Stimulated activated CD8-positive, alpha-beta memory T cell treated with anti-CD3 and anti-CD28 coated beads, Interleukin-2, amount 100 ng/mL, for 48 hours (primary cell): Measurements from ENCODE around the gene AMPH.
"Not testable (repeated sequence)": the region's sequence is repeated elsewhere in the genome, so short reads cannot be mapped to it uniquely, and the experiment has no call there.

Source experiments
- DNase-seq, 2 donors: peaks; one replicate each; pipeline ENCODE4 v3.0.0-alpha.2; 2020; ENCODE audit warnings: low read depth in 2 of 2

Gene AMPH

DNA sequence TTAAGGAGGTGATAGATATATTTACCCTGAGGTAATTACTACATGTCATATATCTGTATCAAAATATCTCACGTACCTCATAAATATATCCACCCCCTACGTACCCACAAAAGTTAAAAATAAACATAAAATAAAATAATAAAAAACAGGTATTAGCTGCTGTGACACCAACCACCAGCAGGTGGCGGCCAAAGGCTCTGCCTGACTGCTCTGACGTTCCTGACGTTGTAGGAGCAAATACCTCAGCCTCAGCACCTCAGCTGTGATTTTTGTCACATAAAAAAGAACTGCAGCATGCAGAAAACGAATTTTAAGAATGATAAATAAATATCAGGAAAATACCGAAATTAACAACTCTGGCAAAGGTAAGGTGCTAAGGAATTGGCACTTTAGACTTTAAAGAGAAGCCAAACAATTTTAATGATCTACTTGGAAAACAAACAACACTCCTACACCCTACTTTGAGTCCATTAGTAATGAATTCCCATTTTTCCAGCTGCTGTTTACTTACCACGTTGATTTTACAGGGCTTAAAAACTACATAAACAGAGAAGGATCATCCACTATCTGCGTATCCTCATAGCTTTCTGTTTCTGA, 232.3 kb downstream of the AMPH start:
- DNase-seq: peak; percentile 19

DNA sequence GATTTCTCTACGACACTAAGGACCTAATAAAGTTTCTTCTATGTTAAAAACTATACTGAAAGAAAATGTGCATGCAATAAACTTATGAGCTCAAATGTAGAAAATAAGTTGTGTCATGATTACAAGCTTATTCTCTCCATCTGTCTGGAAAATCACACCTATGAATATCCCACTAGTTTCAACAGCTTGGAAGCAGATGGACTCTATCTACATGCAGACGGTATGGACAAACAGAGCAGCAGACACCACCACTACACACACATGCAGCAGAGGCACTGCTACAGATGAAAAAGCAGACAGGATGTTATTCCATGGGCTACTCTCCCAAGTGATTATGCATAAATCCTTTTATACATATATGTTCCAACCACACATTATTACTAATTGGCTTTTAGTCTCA, 234.3 kb downstream of the AMPH start:
- DNase-seq: no peak

DNA sequence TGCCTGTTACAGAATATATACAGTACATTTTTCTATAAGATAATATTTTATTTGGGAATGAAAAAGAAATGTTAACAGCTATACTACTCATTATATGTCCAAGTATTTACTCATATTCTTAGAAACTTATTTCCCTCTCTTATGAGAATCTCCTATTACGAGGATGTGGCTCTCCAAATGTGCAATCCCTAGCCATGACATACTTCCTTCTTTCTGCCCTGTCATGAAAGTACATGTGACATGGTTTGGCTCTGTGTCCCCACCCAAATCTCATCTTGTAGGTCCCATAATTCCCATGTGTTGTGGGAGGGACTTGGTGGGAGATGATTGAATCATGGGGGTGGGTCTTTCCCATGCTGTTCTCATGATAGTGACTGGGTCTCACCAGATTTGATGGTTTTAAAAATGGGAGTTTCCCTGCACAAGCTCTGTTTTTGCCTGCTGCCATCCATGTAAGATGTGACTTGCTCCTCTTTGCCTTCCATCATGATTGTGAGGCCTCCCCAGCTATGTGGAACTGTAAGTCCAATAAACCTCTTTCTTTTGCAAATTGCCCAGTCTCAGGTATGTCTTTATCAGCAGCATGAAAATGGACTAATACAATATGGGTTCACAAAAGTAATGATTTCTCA, 235.1 kb downstream of the AMPH start:
- not testable (repeated sequence) for DNase-seq

DNA sequence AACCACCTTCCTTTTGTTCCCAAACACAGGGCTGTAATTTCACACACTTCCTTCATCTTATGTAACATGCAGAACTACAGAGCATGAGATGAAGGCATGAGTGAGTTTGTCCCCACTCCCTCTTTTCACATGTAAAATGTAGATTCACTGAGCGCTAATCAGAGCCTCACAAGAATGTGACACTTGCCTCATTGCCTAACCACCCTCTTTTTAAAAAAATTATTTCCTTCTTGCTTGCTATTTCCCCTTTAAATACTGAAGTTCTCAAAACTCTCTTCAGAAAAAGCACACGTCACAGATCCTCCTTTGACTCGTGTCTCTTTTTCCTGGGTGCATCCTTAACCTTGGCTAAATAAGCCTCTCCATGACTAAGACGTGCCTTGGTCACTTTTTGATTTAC, 236.5 kb downstream of the AMPH start:
- DNase-seq: no peak

DNA sequence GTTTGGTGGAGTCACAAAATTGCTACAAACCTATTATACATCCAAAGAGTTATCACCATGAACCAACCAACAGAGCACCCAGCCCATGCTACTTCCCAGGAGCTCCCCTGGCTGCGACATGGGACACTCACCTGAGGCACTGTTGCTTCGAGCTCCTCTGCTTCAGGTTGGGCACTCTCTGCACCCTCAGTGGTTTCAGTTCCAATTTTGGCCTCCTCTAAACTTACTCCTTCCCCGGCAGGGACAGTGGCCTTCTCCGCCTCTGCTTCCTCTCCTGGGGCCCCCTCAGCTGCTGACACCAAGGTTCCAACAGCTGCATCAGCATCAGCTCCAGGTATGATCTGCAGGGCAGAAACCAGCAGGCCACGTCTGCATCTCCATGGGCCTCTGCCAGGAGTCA, 237.3 kb downstream of the AMPH start:
- DNase-seq: no peak

DNA sequence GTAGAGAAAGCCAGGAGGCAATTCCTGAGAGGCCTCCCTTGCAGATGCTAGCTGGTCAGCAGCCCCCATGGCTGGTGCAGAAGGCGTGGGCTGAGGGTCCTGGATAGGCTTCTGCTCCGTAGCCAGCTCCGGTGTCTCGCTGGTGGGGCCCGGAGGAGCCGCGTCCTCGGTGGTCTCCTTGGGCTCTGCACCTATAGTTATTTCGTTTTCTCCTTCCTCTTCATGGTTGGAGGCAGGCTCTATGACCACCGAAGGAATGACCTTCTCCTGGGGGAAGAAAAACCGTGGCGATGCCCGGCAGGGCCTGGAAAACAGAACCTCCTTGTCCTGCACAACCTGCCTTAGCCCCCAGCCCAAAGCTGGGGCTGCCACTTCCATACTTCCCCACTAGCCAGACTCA, 239.4 kb downstream of the AMPH start:
- no peak for DNase-seq

DNA sequence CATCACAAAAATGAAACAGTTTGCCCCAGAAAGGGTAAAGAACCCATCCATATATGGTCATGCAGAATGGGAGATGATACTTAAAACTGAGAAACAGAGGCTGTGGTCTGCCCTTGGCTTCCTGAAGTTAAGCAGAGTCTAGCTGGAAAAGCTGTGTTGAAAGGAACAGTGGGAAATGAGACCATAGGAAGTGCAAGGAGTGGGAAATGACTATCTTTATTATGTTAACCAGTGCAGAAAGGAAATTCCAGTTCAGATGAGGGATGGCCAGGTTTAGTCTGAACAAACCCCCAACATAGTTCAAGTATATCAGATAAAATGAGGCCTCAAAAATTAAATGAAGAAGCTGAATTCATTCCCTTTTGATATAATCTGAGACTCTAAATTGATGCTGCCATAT, 245.5 kb downstream of the AMPH start:
- DNase-seq: no peak

DNA sequence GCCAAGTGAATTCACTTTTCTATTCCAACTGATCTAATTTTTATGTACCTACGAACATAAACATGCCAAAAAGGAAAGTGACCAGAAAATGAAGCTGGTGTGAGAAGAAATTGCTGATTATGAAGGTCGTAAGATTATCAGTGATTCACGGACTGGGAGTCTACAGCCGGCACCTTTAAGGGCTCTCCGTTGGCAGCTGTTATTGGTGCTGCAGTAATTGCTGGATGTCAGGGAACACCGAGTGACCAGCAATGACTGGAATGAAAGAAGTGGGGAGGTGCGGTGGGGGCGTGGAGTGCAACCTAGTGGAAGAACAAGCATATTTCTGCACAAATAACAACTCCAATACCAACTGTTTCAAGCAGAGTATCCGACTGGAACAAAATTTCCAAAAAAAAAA, 247.9 kb downstream of the AMPH start:
- DNase-seq: no peak

DNA sequence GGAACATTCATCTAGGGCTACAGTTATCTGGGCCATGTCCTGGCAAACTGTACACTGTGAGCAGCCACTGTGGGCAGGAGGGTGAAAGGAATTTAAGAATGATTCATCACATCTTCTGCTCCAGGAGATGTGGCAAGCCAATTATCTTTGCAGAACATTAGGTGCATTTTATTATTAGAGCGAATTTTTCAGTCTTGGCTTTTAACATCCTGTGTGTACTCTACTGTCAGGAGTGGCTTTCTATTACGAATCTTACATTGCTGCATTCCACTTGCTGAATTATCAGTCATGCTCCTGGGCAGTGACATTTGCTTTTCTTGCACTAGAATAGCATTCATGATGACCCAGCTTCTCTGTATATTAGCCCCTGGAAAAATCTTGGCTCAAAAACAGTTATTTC, 248.5 kb downstream of the AMPH start:
- DNase-seq: no peak

DNA sequence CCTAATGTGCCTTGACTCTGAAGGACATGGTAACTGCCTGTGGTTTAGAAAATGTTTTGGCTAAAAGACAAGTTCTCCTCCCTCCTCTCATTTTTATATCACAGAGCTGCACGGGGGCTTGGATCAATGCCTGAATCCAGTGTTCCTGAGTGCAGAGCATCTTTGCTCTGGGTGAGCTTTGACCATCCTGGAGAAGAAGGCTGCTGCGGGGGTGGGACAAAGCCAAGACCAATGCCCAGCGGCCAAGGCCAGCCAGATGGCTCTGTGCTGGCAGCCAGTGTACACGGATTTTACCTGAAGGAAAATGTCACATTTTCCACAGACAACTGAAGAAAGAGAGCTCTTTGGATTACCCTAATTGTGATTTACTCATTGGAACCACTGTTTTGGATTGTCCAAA, 255.7 kb downstream of the AMPH start:
- no peak for DNase-seq

DNA sequence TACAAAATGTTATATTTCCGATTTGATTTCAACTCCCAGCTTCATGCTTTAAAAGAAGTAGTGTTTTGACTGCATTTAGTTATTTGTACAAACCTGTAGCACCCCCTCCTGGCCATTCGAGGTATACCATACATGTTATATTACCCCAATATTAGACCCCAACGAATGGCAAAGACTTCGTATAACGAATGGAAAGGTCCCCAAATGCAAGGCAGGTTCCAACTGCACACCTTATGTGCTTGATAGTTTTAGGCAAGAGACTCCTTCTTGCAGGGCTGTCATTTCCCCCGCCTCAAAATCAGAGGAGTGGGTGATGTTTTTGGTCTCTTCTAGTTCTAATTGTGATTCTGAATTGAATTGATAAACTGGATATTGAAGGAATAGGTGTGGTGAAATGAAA, 256.7 kb downstream of the AMPH start:
- peak in 1 of 2 donors; percentile 29 for DNase-seq

DNA sequence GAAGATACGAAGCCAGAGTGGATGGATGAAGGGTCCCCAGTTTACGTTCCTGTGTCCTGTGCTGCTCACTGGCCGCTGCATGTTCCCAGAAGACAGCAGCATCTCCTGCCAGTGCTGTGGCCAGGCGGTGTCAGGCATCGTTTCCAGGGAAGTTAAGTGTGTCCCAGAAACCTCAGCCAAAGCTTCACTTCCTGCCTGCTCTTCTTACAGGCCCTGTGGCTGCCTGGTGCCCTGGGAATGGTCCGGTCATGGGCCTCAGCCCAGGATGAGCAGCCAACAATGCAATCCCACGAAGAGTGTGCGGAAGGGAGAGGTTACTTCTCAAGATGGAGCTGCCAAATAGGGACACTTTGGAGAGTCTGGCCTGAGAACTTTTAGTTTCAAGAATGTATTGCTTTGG, 258.0 kb downstream of the AMPH start:
- DNase-seq: no peak

DNA sequence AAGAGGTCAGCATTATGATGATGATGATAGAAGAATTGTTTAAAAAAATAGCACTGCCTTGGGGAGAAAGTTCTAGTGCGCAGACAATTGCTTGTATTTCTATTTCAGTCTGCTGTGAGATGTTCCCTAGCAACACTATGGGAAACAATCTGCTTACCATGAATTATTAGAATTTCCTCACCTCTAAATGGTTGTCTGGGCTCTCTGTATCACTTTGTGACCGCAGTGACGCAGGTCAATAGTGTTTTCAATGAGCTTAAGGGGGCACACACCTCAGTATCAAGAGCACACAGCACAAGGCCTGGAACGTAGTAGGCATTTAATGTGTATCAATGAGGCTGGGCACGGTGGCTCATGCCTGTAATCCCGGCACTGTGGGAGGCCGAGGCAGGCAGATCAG, 258.9 kb downstream of the AMPH start:
- DNase-seq: no peak

DNA sequence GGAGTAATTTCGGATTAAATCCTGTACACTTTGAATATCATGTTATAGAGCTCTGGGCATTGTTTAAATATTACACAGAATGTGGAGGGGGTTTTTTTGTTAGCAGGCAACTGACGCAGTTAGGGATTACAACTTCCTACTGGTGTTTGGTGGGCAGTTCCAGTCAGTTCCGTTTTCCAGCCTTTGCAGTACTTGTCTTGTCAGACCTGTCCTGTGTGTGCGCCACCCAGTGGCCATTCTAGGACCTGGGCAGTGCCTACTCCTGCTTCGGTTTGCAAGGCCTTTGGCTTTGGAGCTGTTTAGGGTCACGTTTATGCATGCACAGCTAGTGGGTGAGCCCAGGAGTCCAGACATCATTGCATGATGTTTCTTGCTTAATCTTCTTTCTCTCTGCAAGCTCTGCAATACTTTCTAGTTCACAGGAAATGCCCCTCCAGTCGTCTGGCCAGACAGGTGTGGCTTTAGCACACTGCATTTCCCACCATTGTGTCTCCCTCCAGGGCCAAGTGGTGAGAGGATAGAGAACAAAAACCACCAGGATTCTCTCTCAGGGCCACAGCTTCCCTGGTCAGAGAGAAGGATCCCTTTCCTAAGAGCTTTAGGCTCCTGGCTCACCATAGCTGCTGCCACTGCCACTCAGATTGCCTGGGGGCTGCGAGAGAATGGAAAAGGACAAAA, 261.2 kb downstream of the AMPH start:
- DNase-seq: peak; percentile 79 to 82

DNA sequence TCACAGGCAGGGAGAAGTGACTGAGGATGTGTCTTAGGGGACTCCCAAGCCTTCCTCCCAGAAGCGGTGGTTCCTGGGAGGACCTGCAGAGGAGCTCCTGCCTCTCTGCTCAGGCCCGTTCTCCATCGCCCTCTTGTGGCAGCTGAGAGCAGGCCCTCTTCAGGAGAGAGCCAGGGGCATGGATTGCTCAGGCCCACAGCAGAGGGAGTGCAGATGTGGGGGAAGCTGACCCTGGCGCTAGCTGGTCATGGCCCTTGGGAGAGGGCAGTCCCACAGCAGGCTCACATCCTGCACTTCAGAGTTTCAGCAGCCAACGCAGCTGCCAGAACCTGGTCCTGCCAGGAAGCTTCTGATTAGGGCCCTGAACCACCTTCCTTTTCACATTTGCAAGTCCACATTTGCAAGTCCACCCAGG, 263.0 kb downstream of the AMPH start:
- peak; percentile 65 to 71 for DNase-seq

DNA sequence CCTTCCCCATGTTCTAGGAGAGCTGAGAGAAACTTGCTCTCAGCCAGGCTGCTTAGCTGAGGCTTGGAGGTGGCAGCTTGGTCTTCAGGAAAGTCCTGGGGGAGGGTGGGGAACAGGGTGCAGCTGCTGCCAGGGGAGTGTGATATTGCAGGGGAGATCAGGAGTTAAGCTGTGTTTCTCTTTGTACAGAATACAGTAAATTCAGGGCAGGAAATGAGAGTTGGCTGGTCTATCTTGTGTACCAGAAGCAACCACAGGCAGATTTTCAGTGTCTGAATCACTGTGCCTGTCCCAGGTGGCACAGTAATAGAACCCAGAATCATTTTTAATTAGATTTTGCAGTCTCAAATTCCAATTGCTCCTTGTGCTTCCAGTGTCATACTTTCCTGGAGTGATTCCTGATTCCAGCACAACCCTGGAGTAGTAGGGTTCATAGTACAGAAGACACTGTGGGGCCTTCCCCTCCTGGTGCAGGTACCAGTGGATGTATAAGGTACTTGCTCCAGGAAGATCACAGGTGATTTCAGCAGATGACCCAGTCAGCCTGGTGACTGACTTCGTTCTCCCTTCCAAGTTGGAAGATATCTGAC, 263.8 kb downstream of the AMPH start:
- DNase-seq: no peak

DNA sequence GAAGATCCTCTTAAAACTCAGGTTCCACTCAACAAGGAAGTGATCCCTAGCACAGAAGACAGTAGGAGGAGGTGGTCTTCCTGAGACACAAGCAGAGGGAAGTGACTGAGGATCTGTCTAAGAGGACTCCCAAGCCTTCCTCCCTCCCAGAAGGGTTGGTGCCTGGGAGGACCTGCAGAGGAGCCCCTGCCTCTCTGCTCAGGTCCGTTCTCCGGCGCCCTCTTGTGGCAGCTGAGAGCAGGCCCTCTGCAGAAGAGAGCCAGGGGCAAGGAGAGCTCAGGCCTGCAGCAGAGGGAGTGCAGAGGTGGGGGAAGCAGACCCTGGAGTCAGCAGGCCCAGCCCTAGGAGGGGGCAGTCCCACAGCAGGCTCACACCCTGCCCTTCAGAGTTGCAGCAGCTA, 267.8 kb downstream of the AMPH start:
- DNase-seq: not testable (repeated sequence)

DNA sequence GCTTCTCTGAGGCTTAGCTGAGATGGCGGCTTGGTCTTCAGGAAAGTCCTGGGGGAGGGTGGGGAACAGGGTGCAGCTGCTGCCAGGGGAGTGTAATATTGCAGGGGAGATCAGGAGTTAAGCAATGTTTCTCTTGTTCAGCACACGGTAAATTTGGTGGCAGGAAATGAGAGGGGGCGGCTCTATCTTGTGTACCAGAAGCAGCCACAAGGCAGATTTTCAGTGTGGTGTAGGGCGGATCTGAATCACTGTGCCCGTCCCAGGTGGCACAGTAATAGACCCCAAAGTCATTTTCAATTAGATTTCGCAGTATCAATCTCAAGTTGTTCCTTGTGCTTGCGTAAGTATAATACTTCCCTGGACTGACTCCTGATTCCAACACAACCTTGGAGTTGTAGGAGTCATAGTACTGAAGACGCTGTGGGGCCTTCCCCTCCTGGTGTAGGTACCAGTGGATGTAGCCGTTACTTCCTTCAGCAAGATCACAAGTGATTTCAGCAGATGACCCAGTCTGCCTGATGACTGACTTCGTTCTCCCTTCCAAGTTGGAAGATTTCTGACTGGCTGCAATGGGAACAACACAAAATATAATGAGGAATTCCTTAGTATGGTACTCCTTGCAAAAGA, 268.4 kb downstream of the AMPH start:
- DNase-seq: not testable (repeated sequence)

DNA sequence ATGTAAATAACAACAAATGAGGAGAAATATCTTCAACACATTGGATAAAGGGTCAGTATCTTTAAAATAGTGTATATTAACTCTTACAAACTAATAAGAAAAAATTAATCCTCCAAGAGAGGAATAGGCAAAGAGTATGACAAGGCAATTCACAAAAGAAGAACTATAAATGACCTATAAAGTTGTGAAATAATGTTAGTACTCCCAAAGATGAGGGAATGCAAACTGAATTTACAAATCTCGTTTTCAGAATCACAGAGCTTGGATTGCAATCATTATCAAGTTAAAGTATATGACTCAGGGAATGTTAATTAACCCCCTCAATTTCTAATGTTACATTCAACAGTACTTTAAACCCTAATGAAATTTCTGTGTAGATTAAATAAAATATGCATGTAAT, 270.4 kb downstream of the AMPH start:
- DNase-seq: no peak

DNA sequence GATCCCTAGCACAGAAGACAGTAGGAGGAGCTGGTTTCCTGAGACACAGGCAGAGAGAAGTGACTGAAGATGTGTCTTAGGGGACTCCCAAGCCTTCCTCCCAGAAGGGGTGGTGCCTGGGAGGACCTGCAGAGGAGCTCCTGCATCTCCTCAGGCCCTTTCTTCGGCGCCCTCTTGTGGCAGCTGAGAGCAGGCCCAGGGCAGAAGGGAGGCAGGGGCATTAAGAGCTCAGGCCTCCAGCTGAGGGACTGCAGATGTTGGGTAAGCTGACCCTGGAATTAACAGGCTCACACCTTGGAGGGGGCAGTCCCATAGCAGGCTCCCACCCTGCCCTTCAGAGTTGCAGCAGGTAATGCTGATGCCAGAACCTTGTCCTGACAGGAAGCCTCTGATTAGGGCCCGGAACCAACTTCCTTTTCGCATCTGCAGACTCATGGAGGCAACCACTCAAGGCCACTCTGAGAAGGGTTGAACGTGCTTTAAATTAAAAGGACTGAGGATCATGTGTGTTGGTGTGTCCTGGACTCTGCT, 272.0 kb downstream of the AMPH start:
- peak in 1 of 2 donors; percentile 70 for DNase-seq

DNA sequence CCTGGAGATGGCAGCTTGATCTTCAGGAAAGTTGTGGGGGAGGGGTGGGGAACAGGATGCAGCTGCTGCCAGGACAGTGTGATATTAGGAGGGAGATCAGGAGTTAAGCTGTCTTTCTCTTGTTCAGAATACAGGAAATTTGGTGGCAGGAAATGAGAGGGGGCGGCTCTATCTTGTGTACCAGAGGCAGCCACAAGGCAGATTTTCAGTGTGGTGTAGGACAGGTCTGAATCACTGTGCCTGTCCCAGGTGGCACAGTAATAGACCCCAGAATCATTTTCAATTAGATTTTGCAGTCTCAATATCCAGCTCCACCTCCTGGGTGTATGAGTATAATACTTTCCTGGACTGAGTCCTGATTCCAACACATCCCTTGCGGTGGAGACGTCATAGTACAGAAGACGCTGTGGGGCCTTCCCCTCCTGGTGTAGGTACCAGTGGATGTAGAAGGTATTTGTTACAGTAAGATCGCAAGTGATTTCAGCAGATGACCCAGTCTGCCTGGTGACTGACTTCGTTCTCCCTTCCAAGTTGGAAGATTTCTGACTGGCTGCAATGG, 272.8 kb downstream of the AMPH start:
- DNase-seq: not testable (repeated sequence)

DNA sequence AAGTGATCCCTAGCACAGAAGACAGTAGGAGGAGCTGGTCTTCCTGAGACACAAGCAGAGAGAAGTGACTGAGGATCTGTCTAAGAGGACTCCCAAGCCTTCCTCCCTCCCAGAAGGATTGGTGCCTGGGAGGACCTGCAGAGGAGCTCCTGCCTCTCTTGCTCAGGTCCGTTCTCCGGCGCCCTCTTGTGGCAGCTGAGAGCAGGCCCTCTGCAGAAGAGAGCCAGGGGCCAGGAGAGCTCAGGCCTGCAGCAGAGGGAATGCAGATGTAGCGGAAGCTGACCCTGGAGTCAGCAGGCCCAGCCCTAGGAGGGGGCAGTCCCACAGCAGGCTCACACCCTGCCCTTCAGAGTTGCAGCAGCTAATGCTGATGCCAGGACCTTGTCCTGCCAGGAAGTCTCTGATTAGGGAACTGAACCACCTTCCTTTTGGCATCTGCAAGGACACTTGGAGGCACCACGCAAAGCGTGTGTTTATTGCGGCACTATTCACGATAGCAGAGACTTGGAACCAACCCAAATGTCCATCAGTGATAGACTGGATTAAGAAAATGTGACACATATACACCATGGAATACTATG, 276.8 kb downstream of the AMPH start:
- peak in 1 of 2 donors; percentile 44 for DNase-seq
